Measurements from ENCODE around the gene FES.
A peak's percentile ranks its signal among the peaks of the same experiment; 100 is the strongest.

The FES gene

DNA sequence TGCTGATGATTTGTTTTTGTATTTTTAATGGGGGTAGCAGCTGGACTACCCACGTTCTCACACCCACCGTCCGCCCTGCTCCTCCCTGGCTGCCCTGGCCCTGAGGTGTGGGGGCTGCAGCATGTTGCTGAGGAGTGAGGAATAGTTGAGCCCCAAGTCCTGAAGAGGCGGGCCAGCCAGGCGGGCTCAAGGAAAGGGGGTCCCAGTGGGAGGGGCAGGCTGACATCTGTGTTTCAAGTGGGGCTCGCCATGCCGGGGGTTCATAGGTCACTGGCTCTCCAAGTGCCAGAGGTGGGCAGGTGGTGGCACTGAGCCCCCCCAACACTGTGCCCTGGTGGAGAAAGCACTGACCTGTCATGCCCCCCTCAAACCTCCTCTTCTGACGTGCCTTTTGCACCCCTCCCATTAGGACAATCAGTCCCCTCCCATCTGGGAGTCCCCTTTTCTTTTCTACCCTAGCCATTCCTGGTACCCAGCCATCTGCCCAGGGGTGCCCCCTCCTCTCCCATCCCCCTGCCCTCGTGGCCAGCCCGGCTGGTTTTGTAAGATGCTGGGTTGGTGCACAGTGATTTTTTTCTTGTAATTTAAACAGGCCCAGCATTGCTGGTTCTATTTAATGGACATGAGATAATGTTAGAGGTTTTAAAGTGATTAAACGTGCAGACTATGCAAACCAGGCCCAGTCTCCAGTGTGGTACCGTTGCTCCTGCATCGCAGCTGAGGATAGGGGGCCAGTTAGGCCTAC, 1.4 kb upstream of the FES start:
- no peak for TF ChIP-seq TAF1 (IDR thresholded peaks at IDR 0.05; ENCODE audit: borderline replicate concordance, insufficient read depth, low read length)
- TF ChIP-seq, protein P1, sequence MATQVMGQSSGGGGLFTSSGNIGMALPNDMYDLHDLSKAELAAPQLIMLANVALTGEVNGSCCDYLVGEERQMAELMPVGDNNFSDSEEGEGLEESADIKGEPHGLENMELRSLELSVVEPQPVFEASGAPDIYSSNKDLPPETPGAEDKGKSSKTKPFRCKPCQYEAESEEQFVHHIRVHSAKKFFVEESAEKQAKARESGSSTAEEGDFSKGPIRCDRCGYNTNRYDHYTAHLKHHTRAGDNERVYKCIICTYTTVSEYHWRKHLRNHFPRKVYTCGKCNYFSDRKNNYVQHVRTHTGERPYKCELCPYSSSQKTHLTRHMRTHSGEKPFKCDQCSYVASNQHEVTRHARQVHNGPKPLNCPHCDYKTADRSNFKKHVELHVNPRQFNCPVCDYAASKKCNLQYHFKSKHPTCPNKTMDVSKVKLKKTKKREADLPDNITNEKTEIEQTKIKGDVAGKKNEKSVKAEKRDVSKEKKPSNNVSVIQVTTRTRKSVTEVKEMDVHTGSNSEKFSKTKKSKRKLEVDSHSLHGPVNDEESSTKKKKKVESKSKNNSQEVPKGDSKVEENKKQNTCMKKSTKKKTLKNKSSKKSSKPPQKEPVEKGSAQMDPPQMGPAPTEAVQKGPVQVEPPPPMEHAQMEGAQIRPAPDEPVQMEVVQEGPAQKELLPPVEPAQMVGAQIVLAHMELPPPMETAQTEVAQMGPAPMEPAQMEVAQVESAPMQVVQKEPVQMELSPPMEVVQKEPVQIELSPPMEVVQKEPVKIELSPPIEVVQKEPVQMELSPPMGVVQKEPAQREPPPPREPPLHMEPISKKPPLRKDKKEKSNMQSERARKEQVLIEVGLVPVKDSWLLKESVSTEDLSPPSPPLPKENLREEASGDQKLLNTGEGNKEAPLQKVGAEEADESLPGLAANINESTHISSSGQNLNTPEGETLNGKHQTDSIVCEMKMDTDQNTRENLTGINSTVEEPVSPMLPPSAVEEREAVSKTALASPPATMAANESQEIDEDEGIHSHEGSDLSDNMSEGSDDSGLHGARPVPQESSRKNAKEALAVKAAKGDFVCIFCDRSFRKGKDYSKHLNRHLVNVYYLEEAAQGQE (IDR thresholded peaks at IDR 0.05; ENCODE audit: insufficient read depth in 1 of 2, low read depth in 2 of 2, low read length in 2 of 2) = no peak
- TF ChIP-seq FOXP2 (optimal IDR thresholded peaks at IDR 0.05; ENCODE audit: borderline replicate concordance, extremely low read depth, extremely low read length, insufficient read depth) = no peak
- no peak for TF ChIP-seq SIN3A (IDR thresholded peaks at IDR 0.05; ENCODE audit: borderline replicate concordance, insufficient read depth, low read length)
- no peak for TF ChIP-seq POLR2AphosphoS5 (IDR thresholded peaks at IDR 0.05; ENCODE audit: low read depth, low read length)

DNA sequence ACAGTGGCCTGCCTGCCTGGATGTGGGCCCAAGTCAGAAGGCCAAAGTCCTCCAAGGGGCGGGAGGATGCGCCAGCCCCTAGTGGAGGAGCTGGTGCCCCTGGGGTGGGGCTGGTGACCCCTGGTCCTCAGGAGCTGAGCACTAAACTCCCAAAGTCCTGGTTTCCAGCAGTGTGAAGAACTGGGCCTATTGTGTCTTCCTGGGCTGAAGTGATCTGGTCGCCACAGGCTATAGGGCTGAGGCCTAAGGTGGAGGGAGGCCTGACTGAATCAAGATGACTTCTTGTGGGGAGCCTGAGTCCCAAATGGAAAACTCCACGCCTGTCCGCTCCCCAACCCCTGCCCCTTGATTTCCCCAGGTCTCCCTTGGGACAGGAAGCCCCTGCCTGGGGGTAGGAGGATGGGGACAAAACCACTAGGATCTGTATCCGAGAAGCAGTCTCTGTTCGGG, 753 bp upstream of the FES start:
- TF ChIP-seq FOXP2 (optimal IDR thresholded peaks at IDR 0.05; ENCODE audit: borderline replicate concordance, extremely low read depth, extremely low read length, insufficient read depth) (no peak), TAF1 (IDR thresholded peaks at IDR 0.05; ENCODE audit: borderline replicate concordance, insufficient read depth, low read length) (no peak), SIN3A (IDR thresholded peaks at IDR 0.05; ENCODE audit: borderline replicate concordance, insufficient read depth, low read length) (no peak), POLR2AphosphoS5 (IDR thresholded peaks at IDR 0.05; ENCODE audit: low read depth, low read length) (no peak)
- TF ChIP-seq, protein P1 (IDR thresholded peaks at IDR 0.05; ENCODE audit: insufficient read depth in 1 of 2, low read depth in 2 of 2, low read length in 2 of 2) = no peak

DNA sequence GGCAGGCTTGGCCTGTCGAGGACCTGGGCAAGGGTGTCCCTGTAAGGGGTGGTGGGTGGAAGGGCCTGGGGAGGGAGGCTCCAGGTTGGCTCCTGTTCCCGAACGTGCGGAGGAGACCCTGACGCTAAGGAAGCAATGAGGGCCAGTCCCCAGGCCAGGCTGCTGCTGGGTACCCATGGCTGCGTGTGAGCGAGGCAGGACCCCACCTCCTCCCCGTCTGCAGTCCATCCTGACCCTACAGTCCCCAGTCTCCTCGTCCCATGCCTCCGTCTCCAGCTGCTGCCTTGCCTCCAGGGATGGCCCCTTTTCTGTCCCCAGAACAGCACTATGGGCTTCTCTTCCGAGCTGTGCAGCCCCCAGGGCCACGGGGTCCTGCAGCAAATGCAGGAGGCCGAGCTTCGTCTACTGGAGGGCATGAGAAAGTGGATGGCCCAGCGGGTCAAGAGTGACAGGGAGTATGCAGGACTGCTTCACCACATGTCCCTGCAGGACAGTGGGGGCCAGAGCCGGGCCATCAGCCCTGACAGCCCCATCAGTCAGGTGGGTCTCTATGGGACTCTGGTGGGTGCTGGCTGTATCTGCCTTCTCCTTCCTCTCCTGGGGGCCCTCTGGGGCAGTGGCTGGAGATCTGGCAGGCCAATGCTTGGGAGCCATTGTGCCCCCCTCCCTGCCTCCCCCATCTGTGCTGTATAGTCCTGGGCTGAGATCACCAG, 571 bp downstream of the FES start:
- TF ChIP-seq SIN3A (IDR thresholded peaks at IDR 0.05; ENCODE audit: borderline replicate concordance, insufficient read depth, low read length) (no peak), POLR2AphosphoS5 (IDR thresholded peaks at IDR 0.05; ENCODE audit: low read depth, low read length) (no peak), FOXP2 (optimal IDR thresholded peaks at IDR 0.05; ENCODE audit: borderline replicate concordance, extremely low read depth, extremely low read length, insufficient read depth) (no peak), TAF1 (IDR thresholded peaks at IDR 0.05; ENCODE audit: borderline replicate concordance, insufficient read depth, low read length) (no peak)
- TF ChIP-seq, protein P1 (IDR thresholded peaks at IDR 0.05; ENCODE audit: insufficient read depth in 1 of 2, low read depth in 2 of 2, low read length in 2 of 2) = no peak

DNA sequence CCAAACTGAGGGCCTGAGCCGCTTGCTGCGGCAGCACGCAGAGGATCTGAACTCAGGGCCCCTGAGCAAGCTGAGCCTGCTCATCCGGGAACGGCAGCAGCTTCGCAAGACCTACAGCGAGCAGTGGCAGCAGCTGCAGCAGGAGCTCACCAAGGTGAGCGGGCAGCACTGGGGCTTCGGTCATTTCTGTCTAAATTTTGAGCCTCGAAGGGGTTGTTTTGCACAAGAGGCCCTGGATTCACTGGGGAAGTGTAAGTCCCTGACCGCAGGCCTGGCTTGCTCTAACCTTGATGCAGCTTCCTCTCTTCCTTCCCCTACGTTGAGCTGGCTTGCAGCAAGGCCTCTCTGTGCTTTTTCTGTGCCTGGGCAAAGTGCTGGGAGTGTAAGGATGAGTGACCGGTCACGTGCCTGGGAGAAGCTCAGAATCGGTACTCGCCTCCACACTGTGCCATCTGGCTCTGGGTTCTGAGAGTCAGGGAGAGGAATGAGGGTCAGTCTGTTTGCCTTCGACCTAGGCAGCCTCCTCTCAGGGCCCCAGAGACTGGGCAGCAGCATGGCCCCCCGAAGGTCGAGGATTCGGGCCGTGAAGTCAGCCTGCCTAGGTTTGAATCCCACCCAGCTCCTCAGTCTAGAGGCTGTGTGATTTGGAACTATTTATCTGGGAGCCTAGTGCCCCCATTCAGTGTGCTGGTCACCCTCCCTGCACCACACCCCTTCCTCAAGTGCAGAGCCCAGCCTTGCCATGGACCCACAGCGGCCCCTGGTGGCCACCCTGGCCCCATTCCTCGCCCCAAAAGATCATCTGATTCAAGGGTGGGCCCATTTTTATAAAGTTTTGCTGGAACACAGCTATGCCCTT, 1.4 kb downstream of the FES start:
- TF ChIP-seq FOXP2 (optimal IDR thresholded peaks at IDR 0.05; ENCODE audit: borderline replicate concordance, extremely low read depth, extremely low read length, insufficient read depth) (peak; percentile 38), SIN3A (IDR thresholded peaks at IDR 0.05; ENCODE audit: borderline replicate concordance, insufficient read depth, low read length) (no peak), TAF1 (IDR thresholded peaks at IDR 0.05; ENCODE audit: borderline replicate concordance, insufficient read depth, low read length) (no peak)
- TF ChIP-seq, protein P1 (IDR thresholded peaks at IDR 0.05; ENCODE audit: insufficient read depth in 1 of 2, low read depth in 2 of 2, low read length in 2 of 2) = no peak
